Activated gamma-delta T cell (primary cell): ENCODE data around the gene NRAS.
A peak's percentile ranks its signal among the peaks of the same experiment; 100 is the strongest.
"Not testable (repeated sequence)": the region's sequence is repeated elsewhere in the genome, so short reads cannot be mapped to it uniquely, and the experiment has no call there.

Experiments used
- DNase-seq: peaks from one replicate; lab custom pipeline; 2025; lab: John Stamatoyannopoulos, UW
- total RNA-seq, 2 donors: gene quantifications; one replicate each; lab custom pipeline; 2026; lab: John Stamatoyannopoulos, UW

Gene NRAS
- 83.3 to 87.2 reads per million in 2 donors for total RNA-seq

GRCh38 chr1:114716304-114717170, at the start of gene NRAS:
TSS of gene NRAS (minus strand) at chr1:114716771. CDS start at chr1:114716160, 611 bp downstream.
- DNase-seq = peak; percentile 96

- no peak for DNase-seq
Measured at GRCh38 chr1:114764689-114765088, 48.1 kb upstream of the NRAS start.

GRCh38 chr1:114758256-114758832, 41.8 kb upstream of the NRAS start:
- no peak for DNase-seq

- DNase-seq = peak; percentile 82
Measured at GRCh38 chr1:114757455-114758255, 41.1 kb upstream of the NRAS start, which contains the start of gene CSDE1. TSS of gene CSDE1 (minus strand) at chr1:114757984. CDS start at chr1:114739890, 18,094 bp downstream.

- no peak for DNase-seq
Measured at GRCh38 chr1:114756949-114757454, 40.4 kb upstream of the NRAS start.

- DNase-seq = no peak
Measured at GRCh38 chr1:114756009-114756892, 39.7 kb upstream of the NRAS start.

GRCh38 chr1:114755006-114755931, 38.7 kb upstream of the NRAS start:
- no peak for DNase-seq

GRCh38 chr1:114753702-114754101, 37.1 kb upstream of the NRAS start:
- not testable (repeated sequence) for DNase-seq

GRCh38 chr1:114753143-114753542, 36.6 kb upstream of the NRAS start:
- no peak for DNase-seq

- no peak for DNase-seq
Measured at GRCh38 chr1:114750780-114751179, 34.2 kb upstream of the NRAS start.

GRCh38 chr1:114749835-114750234, 33.3 kb upstream of the NRAS start:
- DNase-seq = no peak

- DNase-seq = no peak
Measured at GRCh38 chr1:114746450-114747121, 30.0 kb upstream of the NRAS start.

- DNase-seq = no peak
Measured at GRCh38 chr1:114745291-114745690, 28.7 kb upstream of the NRAS start.

GRCh38 chr1:114741963-114742746, 25.6 kb upstream of the NRAS start:
- no peak for DNase-seq

- no peak for DNase-seq
Measured at GRCh38 chr1:114740331-114740730, 23.8 kb upstream of the NRAS start.

- DNase-seq = no peak
Measured at GRCh38 chr1:114737314-114737849, 20.8 kb upstream of the NRAS start.

- no peak for DNase-seq
Measured at GRCh38 chr1:114735479-114735878, 18.9 kb upstream of the NRAS start.

GRCh38 chr1:114729782-114730181, 13.2 kb upstream of the NRAS start:
- no peak for DNase-seq
